ENCODE measurements around the gene PPP2R3A. TPM values are rescaled to one million over a fixed set of nuclear protein-coding genes. Genes with fewer than 3 reads are reported as not detected.
A peak's percentile ranks its signal among the peaks of the same experiment; 100 is the strongest.

Gene PPP2R3A
- total and polyA plus RNA-seq, 2 donors (not counting 3 experiments of a cell fraction or from before 2014, with no cell fraction given), result 3.3 to 14.6 TPM

GRCh38 chr3:136146981-136147729 lies 181.6 kb downstream of the PPP2R3A start:
- H3K4me1 ChIP-seq (ENCODE audit: control insufficient read depth, extremely low read depth, insufficient read depth, low read length), result peaks cover 17% of the 10 kb centered on the region
- intact Hi-C loops (cut with micrococcal nuclease) (no loop called here), dilution Hi-C loops (cut with MboI; ENCODE audit: extremely low pct_ligation_motif_present, low sequenced_read_pairs) (no loop called here)
- no peaks in the 10 kb centered on the region for H3K27me3 ChIP-seq (ENCODE audit: control insufficient read depth in 2 of 2, insufficient read depth in 2 of 2, low read length in 2 of 2)
- no peak overlapping the region for H3K4me3 ChIP-seq (replicated peaks in 1 of 3; ENCODE audit: insufficient read depth in 1 of 3, low read depth in 1 of 3, low read length in 3 of 3)
- ChIA-PET CTCF (interaction anchor here (0.7 to 2.7 kb wide), 3 partner anchors 11 to 49 kb away, joined by 3 to 5 read pairs (median 3); partner anchors contain the start of gene MSL2), POLR2A (no interaction called here)
- no peak overlapping the region for H3K9ac ChIP-seq (replicated peaks; ENCODE audit: extremely low read depth, insufficient read depth, low read length)
- H4K20me1 ChIP-seq (replicated peaks; ENCODE audit: control insufficient read depth, extremely low read depth, insufficient read depth, low read length), result peaks cover 7% of the 10 kb centered on the region
- H3K79me2 ChIP-seq (ENCODE audit: control insufficient read depth, insufficient read depth, low read length), result peaks cover 48% of the 10 kb centered on the region
- no peak for DNase-seq (ENCODE audit: low read depth, low spot score)
- no TSS peak for BruUV-seq (replicated peaks)
- TF ChIP-seq FOS (IDR thresholded peaks at IDR 0.05; ENCODE audit: borderline replicate concordance, insufficient read depth, low read length) (peak; percentile 12), EZH2 (IDR thresholded peaks at IDR 0.05; ENCODE audit: borderline replicate concordance, low read depth, low read length, severe bottlenecking) (no peak)
- FAIRE-seq, result no peak
- no peak overlapping the region for H3K4me2 ChIP-seq (ENCODE audit: insufficient read depth, low read length)
- H3K36me3 ChIP-seq (ENCODE audit: control insufficient read depth in 2 of 2, extremely low read depth in 1 of 2, insufficient read depth in 2 of 2, low read length in 2 of 2), result peaks cover 3 to 11% of the 10 kb centered on the region in 2 experiments
- H3K27ac ChIP-seq (ENCODE audit: insufficient read depth, low read depth, low read length), result no peak overlapping the region
- H3K9me3 ChIP-seq (replicated peaks; ENCODE audit: control insufficient read depth, insufficient read depth, low read length), result no peaks in the 10 kb centered on the region
- no peaks in the 10 kb centered on the region for H3K9me1 ChIP-seq (replicated peaks; ENCODE audit: control insufficient read depth, extremely low read depth, insufficient read depth, low read length)
- H2AFZ ChIP-seq (ENCODE audit: low read depth, low read length), result no peak overlapping the region

GRCh38 chr3:136149667-136150066 lies 184.1 kb downstream of the PPP2R3A start:
- Histone ChIP-seq H3K4me2 (ENCODE audit: insufficient read depth, low read length) (peak overlapping the region; percentile 1), H3K9me1 (replicated peaks; ENCODE audit: control insufficient read depth, extremely low read depth, insufficient read depth, low read length) (no peaks in the 10 kb centered on the region), H3K27me3 (ENCODE audit: control insufficient read depth in 2 of 2, insufficient read depth in 2 of 2, low read length in 2 of 2) (no peaks in the 10 kb centered on the region), H3K27ac (ENCODE audit: insufficient read depth, low read depth, low read length) (no peak overlapping the region), H3K9ac (replicated peaks; ENCODE audit: extremely low read depth, insufficient read depth, low read length) (no peak overlapping the region), H3K79me2 (ENCODE audit: control insufficient read depth, insufficient read depth, low read length) (peaks cover 71% of the 10 kb centered on the region), H3K9me3 (replicated peaks; ENCODE audit: control insufficient read depth, insufficient read depth, low read length) (no peaks in the 10 kb centered on the region), H3K4me3 (replicated peaks in 1 of 3; ENCODE audit: insufficient read depth in 1 of 3, low read depth in 1 of 3, low read length in 3 of 3) (no peak overlapping the region), H4K20me1 (replicated peaks; ENCODE audit: control insufficient read depth, extremely low read depth, insufficient read depth, low read length) (peaks cover 12% of the 10 kb centered on the region), H2AFZ (ENCODE audit: low read depth, low read length) (no peak overlapping the region), H3K4me1 (ENCODE audit: control insufficient read depth, extremely low read depth, insufficient read depth, low read length) (peaks cover 7% of the 10 kb centered on the region), H3K36me3 (ENCODE audit: control insufficient read depth in 2 of 2, extremely low read depth in 1 of 2, insufficient read depth in 2 of 2, low read length in 2 of 2) (peaks cover 6 to 12% of the 10 kb centered on the region in 2 experiments)
- ChIA-PET CTCF (interaction anchor here (1.3 to 1.4 kb wide), 2 partner anchors 8 to 603 kb away, joined by 3 read pairs; partner anchors contain the start of gene STAG1), POLR2A (no interaction called here)
- dilution Hi-C loops (cut with MboI; ENCODE audit: extremely low pct_ligation_motif_present, low sequenced_read_pairs), result no loop called here
- TSS peak; percentile 13 for BruUV-seq (replicated peaks)
- intact Hi-C loops (cut with micrococcal nuclease), result no loop called here
- FAIRE-seq (no peak), DNase-seq (ENCODE audit: low read depth, low spot score) (peak; percentile 27)
- no peak for TF ChIP-seq EZH2 (IDR thresholded peaks at IDR 0.05; ENCODE audit: borderline replicate concordance, low read depth, low read length, severe bottlenecking)
- peak; percentile 16 for TF ChIP-seq FOS (IDR thresholded peaks at IDR 0.05; ENCODE audit: borderline replicate concordance, insufficient read depth, low read length)
- TF ChIP-seq POLR2A (IDR thresholded peaks at IDR 0.05; ENCODE audit: low read depth, low read length), result no peak

Measured in endothelial cell of umbilical vein (primary cell).